NCI-H187 treated with DMSO at 0.1 percent for 48 hours (cell line): ENCODE data around the gene AKAP6.

Experiments used
- DNase-seq: peaks from one replicate; lab custom pipeline; 2025; lab: John Stamatoyannopoulos, UW

The AKAP6 gene

DNA sequence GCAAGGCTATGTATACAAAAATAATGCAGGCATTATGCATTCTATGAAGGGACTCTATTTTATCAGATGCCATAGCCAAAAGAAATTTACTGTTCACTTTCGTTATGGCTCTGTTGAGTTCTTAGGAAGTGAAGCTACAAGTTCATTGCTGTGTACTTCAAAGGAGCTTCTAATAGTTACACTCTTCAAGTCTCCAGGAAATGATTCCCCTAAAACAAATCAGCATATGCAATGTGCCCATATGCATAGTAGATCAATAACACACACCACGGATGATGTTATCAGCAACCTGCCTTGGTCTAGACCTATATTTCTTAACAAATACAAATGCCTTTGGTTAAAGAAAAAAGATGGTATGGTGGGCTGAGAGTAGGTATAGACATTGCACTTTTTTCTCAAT lies 83.4 kb downstream of the AKAP6 start:
- no peak for DNase-seq

DNA sequence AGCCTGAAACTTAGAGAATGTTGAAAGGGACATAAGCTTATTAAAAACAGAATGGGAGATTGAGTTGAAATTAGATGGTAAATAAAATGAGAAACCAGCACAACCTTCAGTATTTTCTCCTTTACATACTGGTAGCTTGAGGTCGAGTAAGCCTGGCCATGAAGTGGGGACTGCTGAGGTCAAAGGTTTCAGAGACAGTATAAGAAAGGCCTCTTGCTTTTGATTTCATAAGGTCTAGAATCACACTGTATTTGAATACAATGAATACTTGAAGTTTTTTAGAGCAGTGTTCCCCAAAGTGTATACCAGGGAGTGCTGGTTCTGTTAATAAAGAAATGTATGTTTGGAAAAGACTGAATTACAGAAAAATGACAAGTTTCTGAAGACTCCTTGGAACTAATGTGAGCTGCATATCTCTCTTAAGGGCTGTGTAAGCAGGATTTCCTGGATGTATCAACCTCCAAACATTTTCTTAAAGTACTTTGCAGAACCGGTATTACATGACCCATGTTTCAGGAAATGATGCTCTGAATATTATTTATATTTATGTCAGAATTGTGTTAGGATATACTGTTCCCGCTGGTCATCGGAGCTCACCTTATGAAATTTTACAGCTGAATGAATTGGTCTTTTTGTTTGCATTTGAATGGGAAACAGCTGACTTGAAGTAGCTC lies 85.0 kb downstream of the AKAP6 start:
- no peak for DNase-seq

- DNase-seq = no peak
These were observed 85.7 kb downstream of the AKAP6 start for GRCh38 chr14:32414808-32415255.

DNA sequence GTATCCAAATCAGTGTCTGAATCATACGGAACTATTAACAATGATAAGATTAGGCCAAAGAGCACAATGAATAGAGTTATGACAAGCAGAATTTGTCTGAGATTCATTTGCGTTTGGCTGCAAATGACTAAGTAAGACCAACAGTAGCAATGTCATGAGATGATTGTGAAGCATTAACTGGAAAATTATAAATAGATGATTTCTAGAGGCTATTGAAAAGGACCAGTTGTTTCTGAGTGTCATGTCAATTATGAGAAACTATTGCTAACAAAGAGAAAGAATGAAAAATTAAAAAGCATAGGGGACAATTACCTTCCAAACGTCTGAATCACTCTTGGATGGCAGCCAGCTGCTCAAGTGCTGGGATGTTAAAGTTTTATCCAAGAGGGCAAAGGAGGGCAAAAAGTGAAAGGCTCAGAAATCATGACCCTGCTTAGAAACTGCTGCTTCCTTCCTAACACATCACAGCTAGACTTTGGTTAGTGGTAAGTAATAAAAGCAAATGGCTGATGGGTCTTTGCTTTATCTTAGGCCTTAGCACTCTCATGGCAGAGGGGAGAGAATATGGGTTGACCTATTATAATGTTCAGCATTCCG lies 89.0 kb downstream of the AKAP6 start:
- no peak for DNase-seq

GRCh38 chr14:32419429-32419828 lies 90.3 kb downstream of the AKAP6 start:
- DNase-seq = no peak

DNA sequence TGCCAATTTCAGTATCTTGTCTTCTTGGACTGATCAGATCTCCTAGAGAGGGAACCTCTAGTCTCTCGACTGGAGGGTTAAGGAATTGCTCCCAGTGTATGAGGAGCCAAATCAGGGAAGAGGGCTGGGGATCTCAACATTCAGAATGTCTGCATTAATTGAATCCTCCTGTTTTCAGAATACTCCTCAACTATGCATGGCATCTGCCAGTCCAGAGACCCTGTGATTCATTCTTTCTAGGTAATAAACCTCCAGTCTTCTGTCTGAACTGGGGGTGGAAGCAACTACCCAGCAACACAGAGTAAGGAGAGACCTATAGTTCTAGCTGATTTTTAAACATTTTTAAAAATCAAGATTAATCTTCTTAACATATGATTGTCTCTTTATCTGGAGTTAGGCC lies 92.7 kb downstream of the AKAP6 start:
- no peak for DNase-seq

- no peak for DNase-seq
These were observed 93.3 kb downstream of the AKAP6 start for GRCh38 chr14:32422440-32422839.

DNA sequence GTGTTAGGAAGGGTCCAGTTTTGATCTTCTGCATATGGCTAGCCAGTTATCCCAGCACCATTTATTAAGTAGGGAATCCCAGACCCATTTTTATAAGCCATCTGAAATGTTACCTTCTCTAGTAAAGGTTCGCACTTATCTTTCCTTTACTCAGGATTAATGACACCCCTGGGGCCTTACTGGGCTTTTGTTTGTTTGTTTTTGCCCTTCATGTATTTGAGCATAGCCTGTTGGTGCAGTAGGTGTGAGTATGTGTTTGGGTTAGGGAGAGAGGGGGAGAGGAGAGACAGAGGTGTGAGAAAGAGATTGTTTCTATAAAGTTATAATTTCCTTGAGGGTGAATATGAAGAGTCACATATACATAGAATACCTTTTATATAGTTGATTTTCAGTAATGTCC lies 96.9 kb downstream of the AKAP6 start:
- DNase-seq = no peak

GRCh38 chr14:32426586-32427388 lies 97.7 kb downstream of the AKAP6 start:
- DNase-seq = no peak

- no peak for DNase-seq
These were observed 98.8 kb downstream of the AKAP6 start for GRCh38 chr14:32427726-32428528.

DNA sequence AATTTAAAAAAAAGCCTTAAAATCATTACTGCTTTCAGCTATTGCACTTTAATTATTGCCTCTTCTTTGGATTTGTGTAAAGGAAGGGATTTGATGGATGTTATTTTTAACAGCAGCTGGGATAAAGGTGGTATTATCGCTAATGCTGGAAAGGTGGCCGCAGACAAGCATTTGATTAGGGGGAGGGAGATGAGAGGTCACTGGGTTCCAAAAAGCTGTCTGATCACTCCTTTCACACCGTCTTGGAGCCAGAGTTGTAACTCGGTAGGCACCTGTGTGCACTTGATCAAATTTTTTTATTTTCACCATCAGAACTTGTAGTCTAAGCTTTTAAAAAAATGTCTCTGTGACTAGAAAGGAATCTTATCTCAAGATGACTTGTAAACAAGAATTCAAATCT lies 99.8 kb downstream of the AKAP6 start:
- DNase-seq = no peak

GRCh38 chr14:32430326-32430725 lies 101.2 kb downstream of the AKAP6 start:
- no peak for DNase-seq

DNA sequence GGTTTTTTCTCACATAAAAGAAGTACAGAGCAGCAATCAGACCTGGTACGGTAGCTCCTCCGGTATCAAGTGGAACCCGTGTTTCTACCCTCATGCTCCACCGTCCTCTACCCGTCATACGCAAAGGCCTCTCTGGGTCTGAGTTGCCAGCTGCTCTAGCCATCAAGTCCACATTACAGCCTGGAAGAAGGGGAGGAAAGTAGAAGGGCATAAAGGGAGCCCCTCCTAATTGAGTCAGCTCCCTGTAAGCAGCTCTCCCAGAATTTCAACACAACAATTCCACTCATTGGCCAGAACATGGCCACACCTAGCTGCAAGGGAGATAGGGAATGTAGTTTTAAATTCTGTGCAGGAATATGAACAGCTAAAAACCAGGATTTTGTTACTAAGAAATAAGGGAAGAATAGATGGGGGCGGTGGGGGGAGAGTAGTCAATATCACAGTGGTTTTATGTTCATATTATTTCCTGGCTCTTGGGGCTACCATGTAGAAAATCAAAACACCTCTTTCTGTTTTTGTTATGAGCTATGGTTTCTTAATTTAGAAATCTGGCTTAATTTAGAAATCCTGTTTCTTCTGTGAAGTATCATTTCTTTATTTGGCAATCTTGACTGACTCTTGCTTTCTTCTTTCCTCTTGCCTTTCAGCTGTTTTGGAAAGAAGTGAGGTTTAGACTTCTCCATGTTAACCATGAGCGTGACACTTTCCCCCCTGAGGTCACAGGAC lies 103.9 kb downstream of the AKAP6 start:
- DNase-seq = no peak

GRCh38 chr14:32434180-32434579 lies 105.1 kb downstream of the AKAP6 start:
- no peak for DNase-seq

GRCh38 chr14:32434880-32435279 lies 105.8 kb downstream of the AKAP6 start:
- no peak for DNase-seq

GRCh38 chr14:32435411-32435810 lies 106.3 kb downstream of the AKAP6 start:
- DNase-seq = no peak

DNA sequence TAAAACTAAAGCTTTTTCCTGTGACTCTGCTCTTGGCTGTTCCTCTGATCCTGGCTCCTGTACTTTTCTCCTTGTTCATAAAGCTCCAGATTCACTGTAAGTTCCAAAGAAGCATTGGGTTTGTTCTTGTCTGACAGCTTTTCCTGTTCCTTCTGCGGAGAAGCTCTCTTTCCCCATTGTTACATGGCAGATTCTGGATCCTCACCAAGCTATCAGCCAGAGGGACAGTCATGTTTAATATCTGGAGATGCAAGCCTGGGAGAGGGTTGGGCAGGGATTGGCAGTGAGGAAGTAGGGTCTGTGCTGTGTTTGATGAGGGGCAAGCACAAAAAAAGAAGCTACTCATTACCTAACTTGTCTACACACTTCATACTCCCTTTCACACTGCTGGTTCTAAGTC lies 107.9 kb downstream of the AKAP6 start:
- no peak for DNase-seq

DNA sequence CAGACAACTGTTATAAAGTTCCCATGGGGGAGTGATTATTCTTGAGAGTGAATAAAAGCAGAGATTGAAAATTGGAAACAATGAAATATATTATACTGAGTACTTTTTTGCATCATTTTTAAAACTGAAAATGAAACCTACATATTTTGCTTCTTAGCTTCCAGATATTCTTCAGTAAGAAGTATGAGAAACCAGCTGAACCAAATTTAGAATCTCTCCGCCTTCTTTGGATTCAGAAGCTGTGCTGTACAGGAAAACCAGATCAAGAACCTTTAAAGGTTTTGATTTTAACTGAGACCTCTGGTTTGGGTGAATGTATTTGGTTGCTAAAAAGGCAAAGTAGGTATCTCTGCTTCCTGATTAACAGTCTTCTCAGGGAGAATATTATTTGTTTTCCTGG lies 109.4 kb downstream of the AKAP6 start:
- no peak for DNase-seq

GRCh38 chr14:32443890-32444661 lies 115.0 kb downstream of the AKAP6 start:
- DNase-seq = no peak

- no peak for DNase-seq
These were observed 118.3 kb downstream of the AKAP6 start for GRCh38 chr14:32447371-32447770.

GRCh38 chr14:32449648-32450047 lies 120.5 kb downstream of the AKAP6 start:
- DNase-seq = no peak
